ENCODE results near the gene POC1A.

Gene POC1A

DNA sequence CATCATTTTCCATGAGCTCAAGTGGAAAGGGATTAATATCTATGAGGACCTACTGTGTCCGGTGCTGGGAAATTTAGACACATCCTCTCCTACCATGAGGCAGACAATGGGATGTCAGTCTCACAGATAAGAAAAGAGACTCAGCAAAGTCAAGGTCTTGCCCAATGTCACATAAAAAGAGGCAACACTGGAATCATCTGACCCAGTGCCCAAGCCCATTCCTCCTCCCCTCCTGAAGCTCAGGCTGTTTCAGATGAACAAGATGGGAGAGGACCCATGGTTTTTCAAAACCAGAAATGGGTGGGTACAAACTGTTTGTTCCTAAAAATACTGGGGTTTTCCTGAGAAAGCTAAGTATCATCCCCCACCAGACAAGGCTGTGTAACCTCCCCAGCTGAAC, 22.2 kb downstream of the POC1A start:
- H3K9me3 ChIP-seq (ENCODE audit: control insufficient read depth, low read length), result no peaks in the 10 kb centered on the region
- H3K4me3 ChIP-seq (ENCODE audit: extremely low read depth, insufficient read depth, low read length, poor library complexity, severe bottlenecking), result no peak overlapping the region
- H3K27ac ChIP-seq (ENCODE audit: low read depth, low read length, severe bottlenecking), result no peak overlapping the region
- peaks cover 40% of the 10 kb centered on the region for H3K36me3 ChIP-seq (ENCODE audit: control insufficient read depth, insufficient read depth, low read length)
- WGBS, 2 experiments (ENCODE audit: insufficient coverage in 2 of 2), result 86% methylated on average over 1 of the region's 1 CpG; no CpG with 5 or more reads in 1 of the 2 experiments
- H3K4me1 ChIP-seq (ENCODE audit: control insufficient read depth, insufficient read depth, low read length, poor library complexity, severe bottlenecking), result peaks cover 6% of the 10 kb centered on the region

DNA sequence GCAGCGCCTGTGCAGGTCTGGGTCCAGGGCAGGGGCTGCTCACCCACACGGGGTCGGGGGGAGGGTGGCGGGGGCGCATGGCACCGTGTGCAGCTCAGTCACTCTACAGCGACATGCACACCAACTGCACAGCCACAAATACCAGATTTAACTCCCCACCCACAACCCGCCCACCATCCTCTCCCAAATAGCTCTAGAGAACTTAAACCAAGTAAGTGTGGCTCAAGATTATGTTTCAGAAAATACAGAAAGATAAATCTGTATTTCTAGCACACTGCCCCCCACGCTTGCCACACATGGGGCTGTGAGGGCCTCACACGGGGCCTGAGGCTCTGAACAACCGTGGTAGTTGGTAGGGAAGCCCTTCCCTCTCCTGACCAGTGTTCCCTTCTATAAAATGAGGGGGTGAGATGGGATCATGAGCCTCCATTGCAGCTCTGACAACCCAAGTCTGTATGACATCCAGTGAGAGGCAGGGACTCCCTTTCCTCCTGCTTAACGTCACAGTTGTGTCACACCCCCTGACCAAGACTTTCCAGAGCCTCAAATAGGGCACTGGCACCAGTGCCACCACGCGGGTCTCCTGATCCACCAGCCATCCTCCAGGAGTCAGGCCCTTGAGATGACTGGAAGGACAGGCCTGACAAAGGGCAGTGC, 23.1 kb downstream of the POC1A start:
- peaks cover 47% of the 10 kb centered on the region for H3K36me3 ChIP-seq (ENCODE audit: control insufficient read depth, insufficient read depth, low read length)
- 90 to 91% methylated on average over 7 to 11 of the region's 14 CpGs for WGBS, 2 experiments (ENCODE audit: insufficient coverage in 2 of 2)
- no peak overlapping the region for H3K27ac ChIP-seq (ENCODE audit: low read depth, low read length, severe bottlenecking)
- H3K9me3 ChIP-seq (ENCODE audit: control insufficient read depth, low read length), result no peaks in the 10 kb centered on the region
- H3K4me3 ChIP-seq (ENCODE audit: extremely low read depth, insufficient read depth, low read length, poor library complexity, severe bottlenecking), result no peak overlapping the region
- peaks cover 6% of the 10 kb centered on the region for H3K4me1 ChIP-seq (ENCODE audit: control insufficient read depth, insufficient read depth, low read length, poor library complexity, severe bottlenecking)

DNA sequence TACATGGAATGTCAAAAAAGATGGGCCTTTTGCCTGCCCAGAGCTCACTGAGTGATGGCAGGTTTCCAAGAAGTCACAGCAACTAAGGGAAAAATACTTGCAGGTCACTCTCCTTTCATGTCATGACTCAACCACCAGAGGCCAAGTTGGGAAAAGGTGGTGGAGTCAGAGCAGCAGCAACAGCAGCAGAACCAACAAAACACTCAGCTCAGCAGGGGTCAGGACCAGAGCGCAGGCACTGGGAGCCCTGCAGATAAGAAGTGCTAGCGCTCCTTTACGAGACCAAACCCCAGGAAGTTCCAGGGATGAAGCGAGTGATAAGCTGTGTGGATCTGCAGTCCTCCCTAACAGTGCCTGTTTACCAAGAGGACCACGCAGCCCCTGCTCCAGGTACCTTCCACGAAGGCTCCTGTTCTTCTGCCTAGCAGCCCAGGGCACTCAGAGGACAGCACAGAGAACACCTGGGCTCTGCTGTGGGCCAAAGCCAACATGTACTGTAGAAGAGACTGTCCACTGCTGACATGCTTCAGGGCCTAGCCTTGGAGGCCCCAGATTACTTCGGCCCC, 26.0 kb downstream of the POC1A start:
- peak overlapping the region; percentile 47 for H3K27ac ChIP-seq (ENCODE audit: low read depth, low read length, severe bottlenecking)
- no peak overlapping the region for H3K4me3 ChIP-seq (ENCODE audit: extremely low read depth, insufficient read depth, low read length, poor library complexity, severe bottlenecking)
- peaks cover 51% of the 10 kb centered on the region for H3K36me3 ChIP-seq (ENCODE audit: control insufficient read depth, insufficient read depth, low read length)
- H3K9me3 ChIP-seq (ENCODE audit: control insufficient read depth, low read length), result no peaks in the 10 kb centered on the region
- H3K4me1 ChIP-seq (ENCODE audit: control insufficient read depth, insufficient read depth, low read length, poor library complexity, severe bottlenecking), result peaks cover 6% of the 10 kb centered on the region
- 52 to 65% methylated on average over 6 to 7 of the region's 7 CpGs for WGBS, 2 experiments (ENCODE audit: insufficient coverage in 2 of 2)

DNA sequence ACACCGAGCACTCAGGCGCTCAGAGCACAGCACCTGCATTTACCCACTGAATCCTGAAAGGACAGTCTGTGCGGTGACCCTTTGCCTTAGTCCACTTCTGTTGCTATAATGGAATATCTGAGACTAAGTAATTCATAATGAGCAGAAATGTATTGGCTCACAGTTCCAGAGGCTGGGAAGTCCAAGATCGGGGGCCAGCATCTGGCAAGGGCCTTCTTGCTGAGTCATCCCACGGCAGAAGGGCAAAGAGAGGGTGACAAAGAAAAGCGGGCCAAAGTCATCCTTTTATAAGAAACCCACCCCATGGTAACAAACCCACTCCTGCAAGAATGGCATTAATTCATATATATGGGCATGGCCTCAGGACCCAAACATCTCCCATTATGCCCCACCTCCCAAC, 27.7 kb downstream of the POC1A start:
- peaks cover 11% of the 10 kb centered on the region for H3K4me1 ChIP-seq (ENCODE audit: control insufficient read depth, insufficient read depth, low read length, poor library complexity, severe bottlenecking)
- 95% methylated on average over 3 to 4 of the region's 6 CpGs for WGBS, 2 experiments (ENCODE audit: insufficient coverage in 2 of 2)
- no peaks in the 10 kb centered on the region for H3K9me3 ChIP-seq (ENCODE audit: control insufficient read depth, low read length)
- H3K36me3 ChIP-seq (ENCODE audit: control insufficient read depth, insufficient read depth, low read length), result peaks cover 50% of the 10 kb centered on the region
- no peak overlapping the region for H3K27ac ChIP-seq (ENCODE audit: low read depth, low read length, severe bottlenecking)
- no peak overlapping the region for H3K4me3 ChIP-seq (ENCODE audit: extremely low read depth, insufficient read depth, low read length, poor library complexity, severe bottlenecking)

DNA sequence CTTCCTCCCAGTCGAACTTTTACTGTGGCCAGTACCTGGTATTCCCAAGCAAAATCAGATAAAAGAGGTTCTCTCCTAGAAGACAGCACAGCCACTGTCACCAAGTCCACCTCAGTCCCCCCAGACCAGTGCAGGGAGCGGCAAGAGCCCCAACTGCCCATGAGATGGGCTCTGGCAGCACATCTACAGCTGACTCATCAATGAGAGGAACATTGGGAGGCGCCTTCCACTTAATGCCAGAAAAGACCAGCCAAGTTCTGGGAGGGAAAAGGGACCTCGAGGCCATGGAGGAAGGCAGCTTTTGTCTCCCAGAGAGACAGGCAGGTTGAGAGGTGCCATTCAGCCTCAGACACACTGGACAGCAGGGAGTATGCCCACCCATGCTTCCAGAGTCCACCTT, 28.2 kb downstream of the POC1A start:
- whole genome bisulfite sequencing, 2 experiments (ENCODE audit: insufficient coverage in 2 of 2), result 100% methylated on average over 3 to 4 of the region's 4 CpGs
- H3K9me3 ChIP-seq (ENCODE audit: control insufficient read depth, low read length), result no peaks in the 10 kb centered on the region
- peaks cover 16% of the 10 kb centered on the region for H3K4me1 ChIP-seq (ENCODE audit: control insufficient read depth, insufficient read depth, low read length, poor library complexity, severe bottlenecking)
- H3K36me3 ChIP-seq (ENCODE audit: control insufficient read depth, insufficient read depth, low read length), result peaks cover 46% of the 10 kb centered on the region
- no peak overlapping the region for H3K4me3 ChIP-seq (ENCODE audit: extremely low read depth, insufficient read depth, low read length, poor library complexity, severe bottlenecking)
- no peak overlapping the region for H3K27ac ChIP-seq (ENCODE audit: low read depth, low read length, severe bottlenecking)

DNA sequence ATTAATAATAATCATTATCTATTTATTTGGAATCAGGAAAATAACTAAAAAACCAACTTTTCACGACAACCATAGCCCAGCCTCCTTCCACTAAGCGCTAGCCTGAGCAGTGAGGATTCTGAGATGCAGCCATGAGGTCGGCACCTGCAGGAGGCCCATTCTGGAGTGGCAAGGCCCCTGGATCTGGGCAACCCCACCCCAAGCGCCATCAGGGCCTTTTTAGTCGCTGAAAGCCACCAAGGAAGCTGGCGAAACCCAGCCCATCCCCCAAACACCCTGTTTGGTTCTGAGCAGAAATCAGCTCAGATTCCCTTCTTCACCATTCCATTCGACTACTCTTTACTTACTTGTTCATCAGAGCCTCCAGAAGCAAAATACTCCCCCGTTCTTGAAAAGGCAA, 29.5 kb downstream of the POC1A start:
- Histone ChIP-seq H3K4me1 (ENCODE audit: control insufficient read depth, insufficient read depth, low read length, poor library complexity, severe bottlenecking) (peaks cover 17% of the 10 kb centered on the region), H3K9me3 (ENCODE audit: control insufficient read depth, low read length) (no peaks in the 10 kb centered on the region), H3K27ac (ENCODE audit: low read depth, low read length, severe bottlenecking) (no peak overlapping the region), H3K36me3 (ENCODE audit: control insufficient read depth, insufficient read depth, low read length) (peaks cover 56% of the 10 kb centered on the region), H3K4me3 (ENCODE audit: extremely low read depth, insufficient read depth, low read length, poor library complexity, severe bottlenecking) (no peak overlapping the region)
- 90 to 94% methylated on average over 5 to 8 of the region's 8 CpGs for WGBS, 2 experiments (ENCODE audit: insufficient coverage in 2 of 2)

DNA sequence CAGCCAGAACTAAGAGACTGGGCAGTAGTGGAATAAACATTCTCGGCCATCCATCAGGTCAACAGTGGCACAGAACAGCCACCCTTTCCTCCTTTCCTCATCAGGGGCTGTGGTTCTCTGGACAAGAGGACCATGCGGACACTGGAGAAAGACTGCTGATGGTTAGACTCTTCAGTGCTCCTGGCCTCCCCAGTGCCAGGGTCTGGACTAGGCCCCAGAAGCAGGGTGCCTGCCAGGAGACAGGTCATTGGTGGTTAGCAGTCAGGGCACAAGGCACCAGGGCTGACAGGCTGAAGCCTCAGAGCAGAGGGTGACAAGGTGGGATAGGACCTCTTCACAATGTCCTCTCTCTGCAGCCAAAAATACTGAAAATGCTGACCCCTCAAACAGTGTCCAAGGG, 30.1 kb downstream of the POC1A start:
- no peak overlapping the region for H3K27ac ChIP-seq (ENCODE audit: low read depth, low read length, severe bottlenecking)
- 92 to 100% methylated on average over 1 to 2 of the region's 2 CpGs for WGBS, 2 experiments (ENCODE audit: insufficient coverage in 2 of 2)
- H3K4me1 ChIP-seq (ENCODE audit: control insufficient read depth, insufficient read depth, low read length, poor library complexity, severe bottlenecking), result peaks cover 17% of the 10 kb centered on the region
- peaks cover 54% of the 10 kb centered on the region for H3K36me3 ChIP-seq (ENCODE audit: control insufficient read depth, insufficient read depth, low read length)
- no peaks in the 10 kb centered on the region for H3K9me3 ChIP-seq (ENCODE audit: control insufficient read depth, low read length)
- no peak overlapping the region for H3K4me3 ChIP-seq (ENCODE audit: extremely low read depth, insufficient read depth, low read length, poor library complexity, severe bottlenecking)

DNA sequence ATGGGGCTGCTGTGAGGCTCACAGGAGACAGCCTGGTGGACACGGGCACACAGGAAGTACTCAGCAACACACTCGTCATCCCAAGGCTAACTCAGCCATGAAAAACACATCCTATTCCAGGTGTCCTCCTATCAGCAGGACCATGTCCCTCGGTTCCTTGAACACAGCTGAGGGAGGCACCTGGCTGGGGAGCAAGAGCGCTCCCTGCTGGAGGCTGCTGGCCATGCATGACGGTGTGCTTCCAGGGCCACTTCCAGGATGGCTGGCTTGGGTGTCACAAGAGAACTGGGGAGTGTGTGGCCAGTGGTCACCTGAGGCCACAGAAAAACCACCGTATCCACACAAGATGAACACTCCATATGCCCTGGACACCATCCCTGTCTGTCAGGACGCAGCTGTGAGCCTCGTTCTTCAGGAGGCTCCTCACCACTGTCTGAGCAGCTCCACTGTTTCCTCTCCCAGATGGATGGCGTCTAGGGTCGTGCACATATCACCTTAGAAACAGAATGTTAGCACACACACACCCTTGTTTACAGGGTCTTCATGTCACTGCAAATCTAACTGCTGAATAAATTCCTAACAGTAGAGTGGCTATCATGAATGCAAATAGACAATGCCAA, 31.0 kb downstream of the POC1A start:
- Histone ChIP-seq H3K9me3 (ENCODE audit: control insufficient read depth, low read length) (no peaks in the 10 kb centered on the region), H3K27ac (ENCODE audit: low read depth, low read length, severe bottlenecking) (no peak overlapping the region), H3K4me3 (ENCODE audit: extremely low read depth, insufficient read depth, low read length, poor library complexity, severe bottlenecking) (no peak overlapping the region), H3K36me3 (ENCODE audit: control insufficient read depth, insufficient read depth, low read length) (peaks cover 54% of the 10 kb centered on the region), H3K4me1 (ENCODE audit: control insufficient read depth, insufficient read depth, low read length, poor library complexity, severe bottlenecking) (peaks cover 14% of the 10 kb centered on the region)
- WGBS, 2 experiments (ENCODE audit: insufficient coverage in 2 of 2), result 48 to 57% methylated on average over 5 to 8 of the region's 10 CpGs

DNA sequence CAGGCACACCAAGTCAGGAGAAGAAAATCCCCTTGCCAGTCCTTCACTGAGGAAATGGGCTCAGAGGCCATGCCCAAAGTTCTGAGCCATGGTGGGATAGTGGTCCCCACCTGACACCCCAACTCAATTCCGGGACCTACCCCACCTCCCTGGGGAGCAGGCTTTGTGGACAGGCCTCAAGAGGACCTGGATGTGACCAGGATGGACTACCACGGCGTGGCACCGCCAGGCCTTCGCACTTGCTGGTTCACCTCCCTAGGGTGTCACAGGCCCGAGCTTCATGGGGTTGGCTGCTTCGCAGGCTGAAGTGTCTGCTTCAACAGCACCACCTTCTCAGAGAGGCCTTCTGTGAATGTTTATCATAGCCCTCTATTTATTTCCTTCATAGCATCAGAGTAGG, 31.7 kb downstream of the POC1A start:
- no peak overlapping the region for H3K27ac ChIP-seq (ENCODE audit: low read depth, low read length, severe bottlenecking)
- peaks cover 54% of the 10 kb centered on the region for H3K36me3 ChIP-seq (ENCODE audit: control insufficient read depth, insufficient read depth, low read length)
- H3K9me3 ChIP-seq (ENCODE audit: control insufficient read depth, low read length), result no peaks in the 10 kb centered on the region
- WGBS, 2 experiments (ENCODE audit: insufficient coverage in 2 of 2), result 94 to 100% methylated on average over 6 of the region's 7 CpGs
- H3K4me1 ChIP-seq (ENCODE audit: control insufficient read depth, insufficient read depth, low read length, poor library complexity, severe bottlenecking), result peaks cover 11% of the 10 kb centered on the region
- H3K4me3 ChIP-seq (ENCODE audit: extremely low read depth, insufficient read depth, low read length, poor library complexity, severe bottlenecking), result no peak overlapping the region

DNA sequence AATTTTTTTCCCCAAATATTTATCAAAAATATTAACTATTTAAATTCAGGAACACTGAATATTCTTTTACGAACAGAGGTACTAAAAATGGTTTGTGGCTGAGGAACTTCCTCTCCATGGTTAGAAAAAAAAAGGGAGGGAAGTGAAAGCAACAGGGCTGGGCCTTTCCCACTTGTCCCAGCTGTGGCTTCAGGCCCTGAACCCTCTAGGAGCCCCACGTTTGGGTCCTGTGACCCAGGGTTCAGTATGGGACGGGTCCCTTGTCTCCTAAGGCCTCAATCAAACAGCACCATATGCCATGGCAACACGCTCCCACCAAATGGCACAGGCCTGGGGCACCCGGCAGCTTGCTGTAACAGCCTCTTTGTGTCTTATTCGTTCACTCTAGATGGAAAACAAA, 32.4 kb downstream of the POC1A start:
- H3K9me3 ChIP-seq (ENCODE audit: control insufficient read depth, low read length), result no peaks in the 10 kb centered on the region
- H3K4me1 ChIP-seq (ENCODE audit: control insufficient read depth, insufficient read depth, low read length, poor library complexity, severe bottlenecking), result peaks cover 11% of the 10 kb centered on the region
- no peak overlapping the region for H3K4me3 ChIP-seq (ENCODE audit: extremely low read depth, insufficient read depth, low read length, poor library complexity, severe bottlenecking)
- 80 to 91% methylated on average over 3 of the region's 6 CpGs for WGBS, 2 experiments (ENCODE audit: insufficient coverage in 2 of 2)
- no peak overlapping the region for H3K27ac ChIP-seq (ENCODE audit: low read depth, low read length, severe bottlenecking)
- peaks cover 51% of the 10 kb centered on the region for H3K36me3 ChIP-seq (ENCODE audit: control insufficient read depth, insufficient read depth, low read length)

DNA sequence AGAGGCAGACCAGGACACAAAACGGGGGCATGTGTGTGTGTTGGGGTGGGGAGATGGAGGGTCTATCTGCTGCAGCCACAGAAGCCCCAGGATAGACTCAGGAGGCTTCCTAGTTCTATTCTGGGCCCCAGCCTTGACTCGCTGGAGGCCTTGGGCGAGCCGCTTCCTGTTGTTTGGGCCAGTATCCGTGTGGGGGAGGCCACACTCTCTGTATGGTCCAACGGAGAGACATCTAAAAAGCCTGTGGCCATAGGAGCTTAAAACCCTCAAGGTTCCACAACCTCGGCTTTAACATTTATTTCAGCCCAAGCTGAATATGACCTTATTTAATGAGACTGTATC, 32.8 kb downstream of the POC1A start:
- no peak overlapping the region for H3K4me3 ChIP-seq (ENCODE audit: extremely low read depth, insufficient read depth, low read length, poor library complexity, severe bottlenecking)
- H3K27ac ChIP-seq (ENCODE audit: low read depth, low read length, severe bottlenecking), result no peak overlapping the region
- no peaks in the 10 kb centered on the region for H3K9me3 ChIP-seq (ENCODE audit: control insufficient read depth, low read length)
- 88 to 90% methylated on average over 2 to 5 of the region's 7 CpGs for WGBS, 2 experiments (ENCODE audit: insufficient coverage in 2 of 2)
- peaks cover 11% of the 10 kb centered on the region for H3K4me1 ChIP-seq (ENCODE audit: control insufficient read depth, insufficient read depth, low read length, poor library complexity, severe bottlenecking)
- peaks cover 47% of the 10 kb centered on the region for H3K36me3 ChIP-seq (ENCODE audit: control insufficient read depth, insufficient read depth, low read length)
